Ishikawa (cell line): ENCODE results near the gene CAMK1G.

Experiments used
- CEBPB ChIP-seq: IDR thresholded peaks from 2 replicates; pipeline ENCODE4 v1.6.1; 2012
- CREB1 ChIP-seq: IDR thresholded peaks from 2 replicates; pipeline ENCODE4 v1.6.1; 2012; ENCODE audit warnings: low read depth
- EGR1 ChIP-seq: IDR thresholded peaks from 2 replicates; pipeline ENCODE4 v1.6.1; 2012
- EP300 ChIP-seq: IDR thresholded peaks from 2 replicates; pipeline ENCODE4 v1.6.1; 2012; ENCODE audit warnings: borderline replicate concordance
- FOXM1 ChIP-seq: IDR thresholded peaks from 2 replicates; pipeline ENCODE4 v1.6.1; 2012; ENCODE audit warnings: low read depth, borderline replicate concordance
- NFIC ChIP-seq: IDR thresholded peaks from 2 replicates; pipeline ENCODE4 v1.6.1; 2012
- RAD21 ChIP-seq: IDR thresholded peaks from 2 replicates; pipeline ENCODE4 v1.6.1; 2012; ENCODE audit warnings: low read depth
- TAF1 ChIP-seq: IDR thresholded peaks from 2 replicates; pipeline ENCODE4 v1.6.1; 2012; ENCODE audit warnings: low read depth, mild to moderate bottlenecking
- TCF12 ChIP-seq: IDR thresholded peaks from 2 replicates; pipeline ENCODE4 v1.6.1; 2012; ENCODE audit warnings: low read depth
- TEAD4 ChIP-seq: IDR thresholded peaks from 2 replicates; pipeline ENCODE4 v1.6.1; 2012
- YY1 ChIP-seq: IDR thresholded peaks from 2 replicates; pipeline ENCODE4 v1.6.1; 2012; ENCODE audit warnings: low read depth
- ZBTB7A ChIP-seq: IDR thresholded peaks from 2 replicates; pipeline ENCODE4 v1.6.1; 2012; ENCODE audit warnings: low read depth
- TF ChIP-seq, protein P1 (sequence below): IDR thresholded peaks from 2 replicates; pipeline ENCODE4 v1.6.1; 2012
- TF ChIP-seq, protein P2 (sequence below): IDR thresholded peaks from 2 replicates; pipeline ENCODE4 v1.6.1; 2012; ENCODE audit warnings: low read depth, mild to moderate bottlenecking
- TF ChIP-seq, protein P3 (sequence below): IDR thresholded peaks from 2 replicates; pipeline ENCODE4 v1.6.1; 2012

CAMK1G gene

DNA sequence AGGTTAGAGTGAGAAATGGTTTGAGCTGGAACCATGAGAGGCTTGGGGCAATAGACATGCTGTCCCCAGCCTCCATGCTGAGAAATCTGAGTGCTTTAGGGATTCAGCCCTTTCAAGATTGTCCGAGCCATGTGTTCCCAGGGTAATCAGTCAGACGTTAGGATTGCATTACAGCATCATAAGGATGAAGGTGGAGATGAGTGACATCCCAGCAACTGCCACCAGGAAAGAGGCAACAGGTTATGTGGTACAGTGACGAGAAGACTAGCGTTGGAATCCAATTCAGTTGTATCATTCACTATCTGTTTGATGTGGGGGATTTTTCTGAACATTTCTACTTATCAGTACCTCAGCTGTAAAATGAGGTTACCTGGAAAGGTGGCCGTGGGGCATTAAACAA lies 1.7 kb downstream of the CAMK1G start:
- TF ChIP-seq YY1 (no peak), TEAD4 (no peak), NFIC (no peak), CEBPB (no peak), EP300 (no peak), TCF12 (no peak), CREB1 (no peak), FOXM1 (no peak)
- TF ChIP-seq, protein P1, sequence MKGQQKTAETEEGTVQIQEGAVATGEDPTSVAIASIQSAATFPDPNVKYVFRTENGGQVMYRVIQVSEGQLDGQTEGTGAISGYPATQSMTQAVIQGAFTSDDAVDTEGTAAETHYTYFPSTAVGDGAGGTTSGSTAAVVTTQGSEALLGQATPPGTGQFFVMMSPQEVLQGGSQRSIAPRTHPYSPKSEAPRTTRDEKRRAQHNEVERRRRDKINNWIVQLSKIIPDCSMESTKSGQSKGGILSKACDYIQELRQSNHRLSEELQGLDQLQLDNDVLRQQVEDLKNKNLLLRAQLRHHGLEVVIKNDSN: no peak
- TF ChIP-seq, protein P2, sequence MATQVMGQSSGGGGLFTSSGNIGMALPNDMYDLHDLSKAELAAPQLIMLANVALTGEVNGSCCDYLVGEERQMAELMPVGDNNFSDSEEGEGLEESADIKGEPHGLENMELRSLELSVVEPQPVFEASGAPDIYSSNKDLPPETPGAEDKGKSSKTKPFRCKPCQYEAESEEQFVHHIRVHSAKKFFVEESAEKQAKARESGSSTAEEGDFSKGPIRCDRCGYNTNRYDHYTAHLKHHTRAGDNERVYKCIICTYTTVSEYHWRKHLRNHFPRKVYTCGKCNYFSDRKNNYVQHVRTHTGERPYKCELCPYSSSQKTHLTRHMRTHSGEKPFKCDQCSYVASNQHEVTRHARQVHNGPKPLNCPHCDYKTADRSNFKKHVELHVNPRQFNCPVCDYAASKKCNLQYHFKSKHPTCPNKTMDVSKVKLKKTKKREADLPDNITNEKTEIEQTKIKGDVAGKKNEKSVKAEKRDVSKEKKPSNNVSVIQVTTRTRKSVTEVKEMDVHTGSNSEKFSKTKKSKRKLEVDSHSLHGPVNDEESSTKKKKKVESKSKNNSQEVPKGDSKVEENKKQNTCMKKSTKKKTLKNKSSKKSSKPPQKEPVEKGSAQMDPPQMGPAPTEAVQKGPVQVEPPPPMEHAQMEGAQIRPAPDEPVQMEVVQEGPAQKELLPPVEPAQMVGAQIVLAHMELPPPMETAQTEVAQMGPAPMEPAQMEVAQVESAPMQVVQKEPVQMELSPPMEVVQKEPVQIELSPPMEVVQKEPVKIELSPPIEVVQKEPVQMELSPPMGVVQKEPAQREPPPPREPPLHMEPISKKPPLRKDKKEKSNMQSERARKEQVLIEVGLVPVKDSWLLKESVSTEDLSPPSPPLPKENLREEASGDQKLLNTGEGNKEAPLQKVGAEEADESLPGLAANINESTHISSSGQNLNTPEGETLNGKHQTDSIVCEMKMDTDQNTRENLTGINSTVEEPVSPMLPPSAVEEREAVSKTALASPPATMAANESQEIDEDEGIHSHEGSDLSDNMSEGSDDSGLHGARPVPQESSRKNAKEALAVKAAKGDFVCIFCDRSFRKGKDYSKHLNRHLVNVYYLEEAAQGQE: no peak
- TF ChIP-seq, protein P3, sequence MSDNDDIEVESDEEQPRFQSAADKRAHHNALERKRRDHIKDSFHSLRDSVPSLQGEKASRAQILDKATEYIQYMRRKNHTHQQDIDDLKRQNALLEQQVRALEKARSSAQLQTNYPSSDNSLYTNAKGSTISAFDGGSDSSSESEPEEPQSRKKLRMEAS: no peak

DNA sequence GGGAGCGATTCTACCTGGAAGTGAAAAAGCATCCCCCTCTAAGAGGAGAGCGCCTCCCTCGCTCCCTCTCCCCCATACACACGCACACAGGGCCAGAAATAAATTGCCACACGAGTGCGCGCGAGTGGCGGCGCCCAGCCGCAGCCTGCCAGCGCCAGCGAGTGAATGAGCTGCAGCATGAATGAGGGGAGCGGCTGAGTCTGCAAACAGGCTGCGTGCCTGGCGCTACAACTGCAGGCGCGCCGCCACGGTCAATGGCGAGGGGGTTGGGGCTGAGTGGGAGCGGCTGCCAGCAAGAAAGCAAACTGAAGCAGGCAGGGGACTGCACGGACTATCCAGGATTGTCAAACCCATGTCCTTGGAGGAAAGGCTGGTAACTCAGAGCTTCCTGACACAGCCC lies 2.2 kb downstream of the CAMK1G start:
- peak; percentile 16; the same call in 1 of the 2 replicates for TF ChIP-seq RAD21
- TF ChIP-seq CEBPB: no peak
- no peak for TF ChIP-seq NFIC

DNA sequence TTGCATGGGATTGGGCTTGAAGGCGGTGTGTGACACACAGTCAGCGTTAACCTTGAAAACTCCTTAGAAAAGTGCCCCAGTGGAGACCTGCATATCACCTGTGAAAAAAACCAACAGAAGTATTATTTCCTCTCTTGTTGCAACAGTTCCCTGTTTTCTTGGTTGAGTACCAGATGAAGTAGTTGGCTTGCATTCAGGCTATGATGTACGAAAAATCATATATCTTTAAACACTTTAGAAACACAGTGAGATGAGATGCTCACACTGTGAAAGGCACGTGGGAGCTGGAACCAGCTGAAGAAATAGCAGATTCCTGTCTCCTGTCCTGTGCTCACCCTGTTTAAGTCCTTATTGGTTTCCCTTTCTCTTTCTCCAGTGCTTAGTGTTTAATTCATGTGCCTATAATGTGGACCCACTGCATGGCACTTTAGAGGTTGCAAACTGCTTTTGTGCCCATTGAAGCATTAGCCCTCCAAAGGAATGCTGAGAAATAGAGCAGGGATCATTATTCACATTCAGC lies 2.8 kb downstream of the CAMK1G start:
- TF ChIP-seq, protein P1: no peak
- TF ChIP-seq TCF12: no peak
- TF ChIP-seq, protein P2: no peak

DNA sequence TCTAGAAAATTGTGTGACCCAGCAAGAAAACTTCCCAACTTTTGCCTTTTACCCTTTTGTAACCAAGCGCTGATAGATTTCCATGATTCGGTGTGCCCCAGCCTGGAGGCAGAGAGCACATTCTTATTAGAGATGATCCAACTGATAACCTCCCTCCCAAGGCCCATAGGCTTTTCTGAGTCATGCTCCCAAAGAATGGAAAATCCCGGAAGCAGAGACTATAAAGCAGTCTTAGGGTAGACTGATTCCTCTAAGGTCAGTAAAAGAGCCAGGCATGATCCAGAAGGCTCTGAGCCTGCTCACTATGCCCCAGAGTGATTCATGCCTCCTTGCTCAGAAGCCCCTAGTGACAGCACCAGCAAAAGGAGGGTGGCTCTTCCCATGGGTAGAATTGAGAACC lies 4.3 kb downstream of the CAMK1G start:
- TF ChIP-seq EGR1: no peak
- no peak for TF ChIP-seq YY1

DNA sequence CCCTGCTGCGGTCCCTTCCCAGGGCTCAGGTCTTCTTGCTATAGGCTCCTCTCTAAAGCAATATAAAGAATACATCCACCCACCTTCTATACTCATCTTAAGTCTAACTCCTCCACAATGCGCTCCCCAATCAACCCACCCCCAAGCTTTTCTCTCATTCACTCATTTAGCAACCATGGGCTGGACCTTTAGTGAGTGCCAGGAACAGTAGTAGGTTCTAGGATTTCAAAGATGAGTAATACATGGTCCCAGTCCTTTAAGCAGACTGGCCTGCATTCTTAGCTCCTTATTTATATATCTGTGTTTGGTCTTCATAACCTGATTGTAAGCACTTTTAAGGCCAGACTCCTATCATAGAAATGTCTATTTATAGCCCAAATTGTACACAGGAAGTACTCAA lies 5.9 kb downstream of the CAMK1G start:
- TF ChIP-seq CREB1 (no peak), TAF1 (no peak), ZBTB7A (no peak), FOXM1 (no peak), NFIC (no peak), EP300 (no peak)
- TF ChIP-seq, protein P1: no peak

DNA sequence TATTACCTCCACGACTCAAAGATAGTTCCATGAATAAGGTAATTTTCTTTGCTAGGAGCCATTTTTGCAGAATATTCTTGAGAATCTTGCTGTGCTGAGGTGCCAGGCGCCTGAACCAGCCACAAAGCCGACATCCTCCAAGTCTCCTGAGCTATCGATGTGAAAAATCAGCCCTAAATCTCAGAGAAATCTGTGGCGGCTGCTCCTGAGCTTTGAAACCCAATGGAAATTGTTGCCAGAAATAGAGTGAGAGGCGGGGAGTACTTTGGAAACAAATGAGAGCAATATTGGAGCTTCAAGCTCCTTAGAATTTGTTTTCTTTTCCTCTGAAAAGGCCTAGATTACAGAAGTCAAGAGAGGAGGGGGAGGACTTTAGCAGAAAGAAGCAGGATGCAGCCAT lies 6.3 kb downstream of the CAMK1G start:
- TF ChIP-seq ZBTB7A (no peak), TEAD4 (no peak), YY1 (no peak), TCF12 (no peak)
- TF ChIP-seq, protein P2: no peak
- TF ChIP-seq, protein P1: no peak
